HEK293 (cell line): ENCODE measurements around the gene HPSE2.

ENCODE experiments used
- CTCF ChIA-PET: fragments of 350-600 bp; formaldehyde crosslinking; extraction: SDS; loops from one replicate; lab custom pipeline; 2021; ENCODE audit warnings: antibody characterized with exemption; lab: Yijun Ruan, JAX
- POLR2A ChIA-PET: fragments of 300-600 bp; formaldehyde crosslinking; extraction: SDS; loops from one replicate; lab custom pipeline; 2020; ENCODE audit warnings: antibody characterized with exemption, inconsistent platforms; lab: Yijun Ruan, JAX
- H3K27ac ChIP-seq: fragments of 200-500 bp; sonication (Bioruptor generic); 2 replicates; pipeline ENCODE4 v1.5.1; 2014; ENCODE audit warnings: low read depth, low read length, control low read depth, inconsistent platforms; ENCODE audit errors: extremely low read depth
- H3K36me3 ChIP-seq, 2 experiments: fragments of 200-500 bp in 1 of 2; sonication (Bioruptor generic) in 1 of 2; 1 replicate in 1 of 2; 2 replicates in 1 of 2; pipeline ENCODE4 v1.5.1; 2014 to 2017; ENCODE audit warnings: inconsistent platforms in 2 of 2, low read length in 2 of 2; ENCODE audit not compliant: control insufficient read depth in 2 of 2, insufficient read depth in 1 of 2
- H3K4me1 ChIP-seq: fragments of 200-500 bp; sonication (Bioruptor generic); 2 replicates; pipeline ENCODE4 v1.5.1; 2014; ENCODE audit warnings: mild to moderate bottlenecking, low read length, inconsistent platforms; ENCODE audit not compliant: control insufficient read depth, insufficient read depth
- H3K4me3 ChIP-seq: 2 replicates; pipeline ENCODE4 v1.5.1; 2011; ENCODE audit warnings: low read depth, mild to moderate bottlenecking, control low read depth, low read length, moderate library complexity
- H3K9me3 ChIP-seq: fragments of 200-500 bp; sonication (Bioruptor generic); 2 replicates; pipeline ENCODE4 v1.5.1; 2014; ENCODE audit warnings: low read depth, low read length, inconsistent platforms; ENCODE audit not compliant: control insufficient read depth, insufficient read depth
- BCL11A ChIP-seq: fragments of 450-650 bp; formaldehyde crosslinking; IDR thresholded peaks from 2 replicates; pipeline ENCODE4 v1.5.1; 2016; ENCODE audit warnings: low read depth, missing biosample characterization, missing genetic modification characterization
- GLIS2 ChIP-seq: fragments of 450-650 bp; formaldehyde crosslinking; IDR thresholded peaks from 2 replicates; pipeline ENCODE4 v1.5.1; 2016; ENCODE audit warnings: missing biosample characterization, missing genetic modification characterization
- HOXD13 ChIP-seq: sonication (generic); formaldehyde crosslinking; IDR thresholded peaks from 2 replicates; pipeline ENCODE4 v1.8.0; 2022; ENCODE audit warnings: missing genetic modification reagents, borderline replicate concordance
- KLF1 ChIP-seq: fragments of 450-650 bp; formaldehyde crosslinking; IDR thresholded peaks from 2 replicates; pipeline ENCODE4 v1.5.1; 2016; ENCODE audit warnings: missing biosample characterization, missing genetic modification characterization
- SALL2 ChIP-seq: fragments of 450-650 bp; formaldehyde crosslinking; IDR thresholded peaks from 2 replicates; pipeline ENCODE4 v1.5.0; 2017; ENCODE audit warnings: missing biosample characterization, mild to moderate bottlenecking, missing genetic modification characterization, borderline replicate concordance
- ZNF202 ChIP-seq: fragments of 450-650 bp; formaldehyde crosslinking; IDR thresholded peaks from 2 replicates; pipeline ENCODE4 v1.5.1; 2016; ENCODE audit warnings: missing biosample characterization, missing genetic modification characterization, borderline replicate concordance
- ZNF223 ChIP-seq: fragments of 450-650 bp; formaldehyde crosslinking; IDR thresholded peaks from 2 replicates; pipeline ENCODE4 v1.5.1; 2016; ENCODE audit warnings: missing biosample characterization, missing genetic modification characterization
- ZNF266 ChIP-seq: fragments of 450-650 bp; formaldehyde crosslinking; IDR thresholded peaks from 2 replicates; pipeline ENCODE4 v1.5.1; 2016; ENCODE audit warnings: missing biosample characterization, missing genetic modification characterization, low read depth
- ZNF404 ChIP-seq: fragments of 450-650 bp; formaldehyde crosslinking; IDR thresholded peaks from 2 replicates; pipeline ENCODE4 v1.5.1; 2017; ENCODE audit warnings: missing biosample characterization, missing genetic modification characterization
- ZNF514 ChIP-seq: fragments of 450-650 bp; formaldehyde crosslinking; IDR thresholded peaks from 2 replicates; pipeline ENCODE4 v1.5.1; 2016; ENCODE audit warnings: missing biosample characterization, missing genetic modification characterization
- ZNF623 ChIP-seq: fragments of 450-650 bp; formaldehyde crosslinking; IDR thresholded peaks from 2 replicates; pipeline ENCODE4 v1.5.1; 2016; ENCODE audit warnings: missing biosample characterization, missing genetic modification characterization
- ZSCAN16 ChIP-seq: fragments of 450-650 bp; formaldehyde crosslinking; IDR thresholded peaks from 2 replicates; pipeline ENCODE4 v1.5.1; 2016; ENCODE audit warnings: missing biosample characterization, missing genetic modification characterization
- TF ChIP-seq, protein P1 (sequence below): fragments of 450-650 bp; formaldehyde crosslinking; IDR thresholded peaks from 2 replicates; pipeline ENCODE4 v1.5.1; 2016; ENCODE audit warnings: missing biosample characterization, missing genetic modification characterization, borderline replicate concordance
- TF ChIP-seq, protein P2 (sequence below): fragments of 450-650 bp; formaldehyde crosslinking; IDR thresholded peaks from 2 replicates; pipeline ENCODE4 v1.5.1; 2016; ENCODE audit warnings: missing biosample characterization, missing genetic modification characterization
- TF ChIP-seq, protein P3 (sequence below): fragments of 450-650 bp; formaldehyde crosslinking; IDR thresholded peaks from 2 replicates; pipeline ENCODE4 v1.5.1; 2017; ENCODE audit warnings: missing biosample characterization, missing genetic modification characterization
- TF ChIP-seq, protein P4 (sequence below): fragments of 450-650 bp; formaldehyde crosslinking; IDR thresholded peaks from 2 replicates; pipeline ENCODE4 v1.5.1; 2017; ENCODE audit warnings: missing biosample characterization, missing genetic modification characterization
- TF ChIP-seq, protein P5 (sequence below): IDR thresholded peaks from 2 replicates; pipeline ENCODE4 v1.6.1; 2011; ENCODE audit warnings: mild to moderate bottlenecking, low read depth, low read length, borderline replicate concordance
- TF ChIP-seq, protein P6 (sequence below): fragments of 450-650 bp; formaldehyde crosslinking; IDR thresholded peaks from 2 replicates; pipeline ENCODE4 v1.5.1; 2016; ENCODE audit warnings: missing biosample characterization, missing genetic modification characterization, low read depth

HPSE2 gene

DNA sequence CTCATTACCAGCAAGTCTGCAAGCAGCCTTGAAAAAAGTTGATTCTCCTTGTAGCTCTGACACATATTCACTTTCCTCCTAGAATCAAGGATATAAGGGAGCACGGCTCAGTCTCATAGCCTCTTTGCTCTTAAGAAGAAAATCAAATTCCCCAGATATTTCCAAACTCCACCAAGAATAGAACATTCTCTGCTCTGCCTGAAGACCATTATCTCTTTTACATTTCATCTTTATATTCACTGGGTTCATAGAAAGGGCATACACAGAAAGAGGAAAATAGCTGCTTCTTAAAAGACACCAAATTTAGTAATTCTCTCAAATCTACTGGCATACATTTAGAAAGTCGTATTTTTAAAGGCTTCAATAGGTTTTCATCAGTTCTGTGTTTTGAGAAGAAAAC, 92.0 kb downstream of the HPSE2 start:
- Histone ChIP-seq H3K9me3 (no peaks in the 10 kb centered on the region), H3K4me3 (no peak overlapping the region), H3K4me1 (no peaks in the 10 kb centered on the region; the same call in 1 of the 2 replicates), H3K27ac (no peak overlapping the region), H3K36me3 (no peaks in the 10 kb centered on the region)
- ChIA-PET POLR2A (no interaction called here), CTCF (no interaction called here)
- TF ChIP-seq, protein P1, sequence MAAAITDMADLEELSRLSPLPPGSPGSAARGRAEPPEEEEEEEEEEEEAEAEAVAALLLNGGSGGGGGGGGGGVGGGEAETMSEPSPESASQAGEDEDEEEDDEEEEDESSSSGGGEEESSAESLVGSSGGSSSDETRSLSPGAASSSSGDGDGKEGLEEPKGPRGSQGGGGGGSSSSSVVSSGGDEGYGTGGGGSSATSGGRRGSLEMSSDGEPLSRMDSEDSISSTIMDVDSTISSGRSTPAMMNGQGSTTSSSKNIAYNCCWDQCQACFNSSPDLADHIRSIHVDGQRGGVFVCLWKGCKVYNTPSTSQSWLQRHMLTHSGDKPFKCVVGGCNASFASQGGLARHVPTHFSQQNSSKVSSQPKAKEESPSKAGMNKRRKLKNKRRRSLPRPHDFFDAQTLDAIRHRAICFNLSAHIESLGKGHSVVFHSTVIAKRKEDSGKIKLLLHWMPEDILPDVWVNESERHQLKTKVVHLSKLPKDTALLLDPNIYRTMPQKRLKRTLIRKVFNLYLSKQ (tag by site-specific recombination), result no peak
- TF ChIP-seq ZNF223 (tag by site-specific recombination) (no peak), HOXD13 (CRISPR knock-in tag) (no peak), KLF1 (tag by site-specific recombination) (no peak), ZSCAN16 (tag by site-specific recombination) (no peak), SALL2 (tag by site-specific recombination) (no peak), BCL11A (no peak), ZNF514 (no peak), GLIS2 (tag by site-specific recombination) (no peak), ZNF266 (tag by site-specific recombination) (no peak), ZNF623 (no peak), ZNF404 (no peak), ZNF202 (tag by site-specific recombination) (no peak)
- TF ChIP-seq, protein P2, sequence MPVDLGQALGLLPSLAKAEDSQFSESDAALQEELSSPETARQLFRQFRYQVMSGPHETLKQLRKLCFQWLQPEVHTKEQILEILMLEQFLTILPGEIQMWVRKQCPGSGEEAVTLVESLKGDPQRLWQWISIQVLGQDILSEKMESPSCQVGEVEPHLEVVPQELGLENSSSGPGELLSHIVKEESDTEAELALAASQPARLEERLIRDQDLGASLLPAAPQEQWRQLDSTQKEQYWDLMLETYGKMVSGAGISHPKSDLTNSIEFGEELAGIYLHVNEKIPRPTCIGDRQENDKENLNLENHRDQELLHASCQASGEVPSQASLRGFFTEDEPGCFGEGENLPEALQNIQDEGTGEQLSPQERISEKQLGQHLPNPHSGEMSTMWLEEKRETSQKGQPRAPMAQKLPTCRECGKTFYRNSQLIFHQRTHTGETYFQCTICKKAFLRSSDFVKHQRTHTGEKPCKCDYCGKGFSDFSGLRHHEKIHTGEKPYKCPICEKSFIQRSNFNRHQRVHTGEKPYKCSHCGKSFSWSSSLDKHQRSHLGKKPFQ (tag by site-specific recombination), result no peak
- TF ChIP-seq, protein P3, sequence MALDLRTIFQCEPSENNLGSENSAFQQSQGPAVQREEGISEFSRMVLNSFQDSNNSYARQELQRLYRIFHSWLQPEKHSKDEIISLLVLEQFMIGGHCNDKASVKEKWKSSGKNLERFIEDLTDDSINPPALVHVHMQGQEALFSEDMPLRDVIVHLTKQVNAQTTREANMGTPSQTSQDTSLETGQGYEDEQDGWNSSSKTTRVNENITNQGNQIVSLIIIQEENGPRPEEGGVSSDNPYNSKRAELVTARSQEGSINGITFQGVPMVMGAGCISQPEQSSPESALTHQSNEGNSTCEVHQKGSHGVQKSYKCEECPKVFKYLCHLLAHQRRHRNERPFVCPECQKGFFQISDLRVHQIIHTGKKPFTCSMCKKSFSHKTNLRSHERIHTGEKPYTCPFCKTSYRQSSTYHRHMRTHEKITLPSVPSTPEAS (tag by site-specific recombination), result no peak
- TF ChIP-seq, protein P4, sequence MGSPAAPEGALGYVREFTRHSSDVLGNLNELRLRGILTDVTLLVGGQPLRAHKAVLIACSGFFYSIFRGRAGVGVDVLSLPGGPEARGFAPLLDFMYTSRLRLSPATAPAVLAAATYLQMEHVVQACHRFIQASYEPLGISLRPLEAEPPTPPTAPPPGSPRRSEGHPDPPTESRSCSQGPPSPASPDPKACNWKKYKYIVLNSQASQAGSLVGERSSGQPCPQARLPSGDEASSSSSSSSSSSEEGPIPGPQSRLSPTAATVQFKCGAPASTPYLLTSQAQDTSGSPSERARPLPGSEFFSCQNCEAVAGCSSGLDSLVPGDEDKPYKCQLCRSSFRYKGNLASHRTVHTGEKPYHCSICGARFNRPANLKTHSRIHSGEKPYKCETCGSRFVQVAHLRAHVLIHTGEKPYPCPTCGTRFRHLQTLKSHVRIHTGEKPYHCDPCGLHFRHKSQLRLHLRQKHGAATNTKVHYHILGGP (tag by site-specific recombination), result no peak
- TF ChIP-seq, protein P5, sequence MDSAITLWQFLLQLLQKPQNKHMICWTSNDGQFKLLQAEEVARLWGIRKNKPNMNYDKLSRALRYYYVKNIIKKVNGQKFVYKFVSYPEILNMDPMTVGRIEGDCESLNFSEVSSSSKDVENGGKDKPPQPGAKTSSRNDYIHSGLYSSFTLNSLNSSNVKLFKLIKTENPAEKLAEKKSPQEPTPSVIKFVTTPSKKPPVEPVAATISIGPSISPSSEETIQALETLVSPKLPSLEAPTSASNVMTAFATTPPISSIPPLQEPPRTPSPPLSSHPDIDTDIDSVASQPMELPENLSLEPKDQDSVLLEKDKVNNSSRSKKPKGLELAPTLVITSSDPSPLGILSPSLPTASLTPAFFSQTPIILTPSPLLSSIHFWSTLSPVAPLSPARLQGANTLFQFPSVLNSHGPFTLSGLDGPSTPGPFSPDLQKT, result no peak
- TF ChIP-seq, protein P6, sequence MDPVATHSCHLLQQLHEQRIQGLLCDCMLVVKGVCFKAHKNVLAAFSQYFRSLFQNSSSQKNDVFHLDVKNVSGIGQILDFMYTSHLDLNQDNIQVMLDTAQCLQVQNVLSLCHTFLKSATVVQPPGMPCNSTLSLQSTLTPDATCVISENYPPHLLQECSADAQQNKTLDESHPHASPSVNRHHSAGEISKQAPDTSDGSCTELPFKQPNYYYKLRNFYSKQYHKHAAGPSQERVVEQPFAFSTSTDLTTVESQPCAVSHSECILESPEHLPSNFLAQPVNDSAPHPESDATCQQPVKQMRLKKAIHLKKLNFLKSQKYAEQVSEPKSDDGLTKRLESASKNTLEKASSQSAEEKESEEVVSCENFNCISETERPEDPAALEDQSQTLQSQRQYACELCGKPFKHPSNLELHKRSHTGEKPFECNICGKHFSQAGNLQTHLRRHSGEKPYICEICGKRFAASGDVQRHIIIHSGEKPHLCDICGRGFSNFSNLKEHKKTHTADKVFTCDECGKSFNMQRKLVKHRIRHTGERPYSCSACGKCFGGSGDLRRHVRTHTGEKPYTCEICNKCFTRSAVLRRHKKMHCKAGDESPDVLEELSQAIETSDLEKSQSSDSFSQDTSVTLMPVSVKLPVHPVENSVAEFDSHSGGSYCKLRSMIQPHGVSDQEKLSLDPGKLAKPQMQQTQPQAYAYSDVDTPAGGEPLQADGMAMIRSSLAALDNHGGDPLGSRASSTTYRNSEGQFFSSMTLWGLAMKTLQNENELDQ (tag by site-specific recombination), result no peak
